GM23248 (cell line): Measurements from ENCODE around the gene EIF3K. TPM values are rescaled to one million over a fixed set of nuclear protein-coding genes. Genes with fewer than 3 reads are reported as not detected.
A peak's percentile ranks its signal among the peaks of the same experiment; 100 is the strongest.

Experiments used
- DNase-seq: peaks from one replicate; pipeline ENCODE4 v3.0.0-alpha.2; 2015
- H2AFZ ChIP-seq: fragments of 200-600 bp; sonication (generic); 2 replicates; pipeline ENCODE4 v1.6.1; 2016; ENCODE audit warnings: antibody characterized with exemption
- H3F3A ChIP-seq: fragments of 200-600 bp; sonication (generic); 2 replicates; pipeline ENCODE4 v1.6.1; 2016; ENCODE audit warnings: mild to moderate bottlenecking, antibody characterized with exemption, mixed run types; ENCODE audit not compliant: insufficient read depth
- H3K27ac ChIP-seq: fragments of 200-600 bp; sonication (generic); 2 replicates; pipeline ENCODE4 v1.5.1; 2016; ENCODE audit warnings: mild to moderate bottlenecking
- H3K27me3 ChIP-seq: fragments of 200-600 bp; sonication (generic); replicated peaks from 2 replicates; pipeline ENCODE4 v1.6.1; 2016; ENCODE audit warnings: mild to moderate bottlenecking; ENCODE audit not compliant: insufficient read depth
- H3K36me3 ChIP-seq: fragments of 200-600 bp; sonication (generic); 2 replicates; pipeline ENCODE4 v1.6.1; 2016; ENCODE audit warnings: low read depth, mild to moderate bottlenecking
- H3K4me1 ChIP-seq: fragments of 200-600 bp; sonication (generic); 2 replicates; pipeline ENCODE4 v1.6.1; 2016; ENCODE audit warnings: mild to moderate bottlenecking; ENCODE audit not compliant: insufficient read depth
- H3K4me2 ChIP-seq: fragments of 200-600 bp; sonication (generic); one replicate; pipeline ENCODE4 v1.6.1; 2016; ENCODE audit warnings: mild to moderate bottlenecking; ENCODE audit not compliant: unreplicated experiment
- H3K4me3 ChIP-seq: fragments of 200-600 bp; sonication (generic); 2 replicates; pipeline ENCODE4 v1.5.1; 2016; ENCODE audit warnings: mild to moderate bottlenecking
- H3K79me2 ChIP-seq: fragments of 200-600 bp; sonication (generic); 2 replicates; pipeline ENCODE4 v1.6.1; 2016; ENCODE audit warnings: mild to moderate bottlenecking; ENCODE audit not compliant: insufficient read depth
- H3K9ac ChIP-seq: fragments of 200-600 bp; sonication (generic); 2 replicates; pipeline ENCODE4 v1.6.1; 2016; ENCODE audit warnings: mild to moderate bottlenecking
- H3K9me2 ChIP-seq: fragments of 200-600 bp; sonication (generic); 2 replicates; pipeline ENCODE4 v1.6.1; 2016; ENCODE audit warnings: mixed run types, mild to moderate bottlenecking, moderate library complexity; ENCODE audit not compliant: insufficient read depth
- H3K9me3 ChIP-seq: fragments of 200-600 bp; sonication (generic); one replicate; pipeline ENCODE4 v1.6.1; 2017; ENCODE audit warnings: low read depth
- H4K20me1 ChIP-seq: fragments of 200-600 bp; sonication (generic); 2 replicates; pipeline ENCODE4 v1.6.0; 2016; ENCODE audit not compliant: insufficient read depth
- EZH2 ChIP-seq: fragments of 200-600 bp; sonication (generic); IDR thresholded peaks from 2 replicates; pipeline ENCODE4 v1.6.1; 2018; ENCODE audit warnings: antibody characterized with exemption, mild to moderate bottlenecking; ENCODE audit not compliant: insufficient read depth, poor library complexity, severe bottlenecking
- EZH2phosphoT487 ChIP-seq: fragments of 200-600 bp; sonication (generic); IDR thresholded peaks from 2 replicates; pipeline ENCODE4 v1.6.1; 2018; ENCODE audit warnings: antibody characterized with exemption, moderate library complexity, mild to moderate bottlenecking, low read depth; ENCODE audit not compliant: insufficient read depth
- WGBS, 2 experiments: methylation state at CpG; one replicate each; pipeline ENCODE4 v1.1.6; 2015 to 2017; ENCODE audit warnings: low lambda C conversion rate in 2 of 2, low coverage in 1 of 2; ENCODE audit errors: missing lambda C conversion rate in 2 of 2; 5-methylcytosine and 5-hydroxymethylcytosine counted together
- in situ Hi-C: fragments of 300-500 bp; cut with MboI; formaldehyde crosslinking; loops from 2 replicates; pipeline ENCODE4 v1.15.0; 2020
- polyA plus RNA-seq: library from polyadenylated mRNA; unstranded; fragments of >200 nt; fragmentation: Nextera tagmentation; extraction: Ambion mirVana; gene quantifications from 2 replicates; pipeline ENCODE4 v1.2.1, GENCODE V29; 2016
- total RNA-seq: library from RNA; depleted of rRNA; stranded (reverse); fragments of >200 nt; shearing (Covaris generic); gene quantifications from 2 replicates; pipeline ENCODE4 v1.2.3, GENCODE V29; 2014

The EIF3K gene
- total and polyA plus RNA-seq, 2 experiments from 2014 or later: 143 to 295 TPM

DNA sequence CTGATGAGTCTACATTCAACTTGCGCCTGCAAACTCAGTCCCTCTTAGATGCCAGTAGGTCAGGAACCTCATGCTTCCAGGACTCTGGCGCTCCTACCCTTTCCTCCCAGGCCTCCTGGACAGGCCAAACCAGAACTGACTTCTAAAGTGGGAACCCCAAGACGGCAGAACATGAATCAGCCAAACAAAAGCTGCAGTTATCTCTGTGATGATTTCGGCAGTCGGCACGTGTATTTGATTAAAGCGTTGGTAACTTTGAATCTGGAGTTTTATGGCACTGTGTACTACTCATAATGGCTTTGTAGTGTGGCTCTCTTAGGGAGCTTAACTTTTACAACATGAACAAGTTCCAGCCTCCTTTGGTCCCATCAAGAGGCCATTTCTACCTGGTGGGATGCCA lies 42.1 kb downstream of the EIF3K start:
- 38 to 39% methylated on average over 7 of the region's 7 CpGs for WGBS, 2 experiments
- DNase-seq: peak; percentile 63
- H3K9me3 ChIP-seq: no peaks in the 10 kb centered on the region
- no peaks in the 10 kb centered on the region for H4K20me1 ChIP-seq
- peaks cover 91% of the 10 kb centered on the region for H3K79me2 ChIP-seq
- H3K27me3 ChIP-seq: no peaks in the 10 kb centered on the region
- H3K9me2 ChIP-seq: no peaks in the 10 kb centered on the region
- peak overlapping the region; percentile 24 for H3K4me2 ChIP-seq
- no peak overlapping the region for H2AFZ ChIP-seq
- H3K27ac ChIP-seq: peak overlapping the region; percentile 100
- TF ChIP-seq EZH2phosphoT487 (no peak), EZH2 (no peak)
- in situ Hi-C loops: no loop called here
- H3K36me3 ChIP-seq: peaks cover 4% of the 10 kb centered on the region; the same call in 1 of the 2 replicates
- H3K4me3 ChIP-seq: no peak overlapping the region
- H3F3A ChIP-seq: peaks cover 67% of the 10 kb centered on the region
- H3K9ac ChIP-seq: no peak overlapping the region; the same call in 1 of the 2 replicates
- peaks cover 71% of the 10 kb centered on the region for H3K4me1 ChIP-seq

DNA sequence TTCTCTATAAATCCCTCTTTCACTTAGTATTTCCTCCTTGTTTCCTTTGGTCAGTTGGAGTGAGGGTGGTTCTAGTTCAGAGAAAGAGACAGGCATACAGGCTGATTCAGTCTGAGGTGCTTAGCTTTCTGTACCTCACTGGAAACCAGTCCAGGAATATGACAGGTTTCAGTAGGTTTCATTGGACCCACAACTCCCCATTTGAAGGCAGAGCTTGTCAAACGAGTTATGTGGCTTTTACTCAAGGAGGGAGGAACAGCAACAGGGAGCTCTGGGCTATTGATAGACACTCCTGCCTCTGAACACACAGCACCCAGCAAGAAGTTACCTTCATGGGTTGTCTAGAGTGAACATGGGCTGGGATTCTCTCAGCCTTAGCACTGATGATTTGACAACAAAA lies 43.0 kb downstream of the EIF3K start:
- Histone ChIP-seq H3K79me2 (peaks cover 91% of the 10 kb centered on the region), H3K9me3 (no peaks in the 10 kb centered on the region), H3K9me2 (no peaks in the 10 kb centered on the region), H3K4me1 (peaks cover 71% of the 10 kb centered on the region), H3K4me2 (no peak overlapping the region), H3K27ac (peak overlapping the region; percentile 41), H3F3A (peaks cover 67% of the 10 kb centered on the region), H3K4me3 (no peak overlapping the region), H2AFZ (no peak overlapping the region), H3K9ac (no peak overlapping the region), H3K27me3 (no peaks in the 10 kb centered on the region), H3K36me3 (no peaks in the 10 kb centered on the region), H4K20me1 (no peaks in the 10 kb centered on the region)
- in situ Hi-C loops: no loop called here
- TF ChIP-seq EZH2: no peak
- TF ChIP-seq EZH2phosphoT487: no peak
- no peak for DNase-seq
- 63 to 73% methylated on average over 1 of the region's 1 CpG for WGBS, 2 experiments

DNA sequence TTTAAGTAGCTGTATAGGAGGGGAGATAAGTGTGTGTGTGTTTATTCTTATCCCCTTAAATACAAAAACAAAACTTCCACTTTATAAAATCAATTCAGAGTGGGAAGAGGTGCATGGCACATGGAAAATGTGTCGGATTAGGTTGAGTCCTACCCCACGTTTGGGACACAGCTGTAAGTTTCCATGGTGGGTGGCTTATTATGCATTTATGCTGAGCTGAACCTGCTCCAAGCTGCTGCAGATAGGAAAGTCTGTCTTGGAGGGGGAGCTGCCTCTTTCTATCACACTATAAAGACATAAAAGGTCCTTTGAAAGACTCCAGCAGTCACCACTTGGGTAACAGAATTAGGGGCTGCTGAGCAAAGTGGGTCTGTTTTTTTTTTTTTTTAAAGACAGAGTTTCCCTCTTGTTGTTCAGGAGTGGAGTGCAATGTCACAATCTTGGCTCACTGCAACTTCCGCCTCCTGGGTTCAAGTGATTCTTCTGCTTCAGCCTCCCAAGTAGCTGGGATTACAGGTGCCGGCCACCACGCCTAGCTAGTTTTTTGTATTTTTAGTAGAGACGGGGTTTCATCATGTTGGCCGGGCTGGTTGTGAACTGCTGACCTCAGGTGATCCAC lies 43.7 kb downstream of the EIF3K start:
- Histone ChIP-seq H3K27ac (peak overlapping the region; percentile 41), H2AFZ (no peak overlapping the region), H3K79me2 (peaks cover 91% of the 10 kb centered on the region), H3K36me3 (no peaks in the 10 kb centered on the region), H3K4me1 (peaks cover 71% of the 10 kb centered on the region), H3K9ac (no peak overlapping the region), H3K4me2 (no peak overlapping the region), H3K4me3 (no peak overlapping the region), H3K27me3 (no peaks in the 10 kb centered on the region), H4K20me1 (no peaks in the 10 kb centered on the region; the same call in 1 of the 2 replicates), H3F3A (peaks cover 67% of the 10 kb centered on the region), H3K9me2 (no peaks in the 10 kb centered on the region), H3K9me3 (no peaks in the 10 kb centered on the region)
- in situ Hi-C loops: no loop called here
- WGBS, 2 experiments: 79 to 85% methylated on average over 5 to 7 of the region's 7 CpGs
- no peak for DNase-seq
- no peak for TF ChIP-seq EZH2
- no peak for TF ChIP-seq EZH2phosphoT487

GRCh38 chr19:38663156-38663651 lies 44.2 kb downstream of the EIF3K start:
- H3K79me2 ChIP-seq: peaks cover 94% of the 10 kb centered on the region
- H3K4me3 ChIP-seq: no peak overlapping the region
- no peak overlapping the region for H2AFZ ChIP-seq
- no peaks in the 10 kb centered on the region; the same call in 1 of the 2 replicates for H4K20me1 ChIP-seq
- 92% methylated on average over 18 to 22 of the region's 22 CpGs for WGBS, 2 experiments
- no peak overlapping the region for H3K4me2 ChIP-seq
- H3K36me3 ChIP-seq: no peaks in the 10 kb centered on the region
- H3K9me3 ChIP-seq: no peaks in the 10 kb centered on the region
- no peak for TF ChIP-seq EZH2
- no peak for TF ChIP-seq EZH2phosphoT487
- H3F3A ChIP-seq: peaks cover 69% of the 10 kb centered on the region
- no peaks in the 10 kb centered on the region for H3K9me2 ChIP-seq
- H3K9ac ChIP-seq: no peak overlapping the region
- no peaks in the 10 kb centered on the region for H3K27me3 ChIP-seq
- DNase-seq: no peak
- peaks cover 73% of the 10 kb centered on the region for H3K4me1 ChIP-seq
- in situ Hi-C loops: no loop called here
- H3K27ac ChIP-seq: no peak overlapping the region
